ENCODE measurements around the gene TBCD.

The TBCD gene

GRCh38 chr17:82835122-82835521 lies 83.3 kb downstream of the TBCD start:
- no peak for FAIRE-seq

- no peak for FAIRE-seq
These were observed 84.1 kb downstream of the TBCD start for GRCh38 chr17:82835766-82836512.

DNA sequence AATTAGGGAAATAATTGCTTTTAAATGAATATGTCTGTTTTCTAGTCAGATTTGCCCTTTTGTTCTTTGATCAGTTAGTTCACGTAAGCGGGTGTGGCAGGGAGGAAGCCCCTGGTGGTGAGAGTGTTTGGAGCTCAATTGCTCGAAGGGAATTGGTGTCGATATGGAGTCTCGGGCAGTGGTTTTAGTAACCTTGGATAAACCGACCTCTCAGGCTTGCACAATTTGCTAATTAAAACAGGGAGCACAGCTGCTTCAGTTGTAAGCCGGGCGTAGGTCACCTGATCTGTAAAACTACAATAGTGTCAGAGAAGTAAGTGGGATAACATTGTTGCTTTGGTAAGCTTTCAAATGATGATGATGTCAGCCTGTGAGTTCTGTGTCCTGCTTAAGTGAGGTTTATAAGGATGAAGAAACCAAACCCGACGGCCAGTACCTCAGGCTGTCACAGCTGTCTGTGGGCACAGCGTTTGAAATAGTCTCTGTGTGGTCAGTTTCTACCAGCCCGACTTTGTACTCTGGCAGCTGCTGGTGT lies 85.0 kb downstream of the TBCD start:
- FAIRE-seq: no peak

DNA sequence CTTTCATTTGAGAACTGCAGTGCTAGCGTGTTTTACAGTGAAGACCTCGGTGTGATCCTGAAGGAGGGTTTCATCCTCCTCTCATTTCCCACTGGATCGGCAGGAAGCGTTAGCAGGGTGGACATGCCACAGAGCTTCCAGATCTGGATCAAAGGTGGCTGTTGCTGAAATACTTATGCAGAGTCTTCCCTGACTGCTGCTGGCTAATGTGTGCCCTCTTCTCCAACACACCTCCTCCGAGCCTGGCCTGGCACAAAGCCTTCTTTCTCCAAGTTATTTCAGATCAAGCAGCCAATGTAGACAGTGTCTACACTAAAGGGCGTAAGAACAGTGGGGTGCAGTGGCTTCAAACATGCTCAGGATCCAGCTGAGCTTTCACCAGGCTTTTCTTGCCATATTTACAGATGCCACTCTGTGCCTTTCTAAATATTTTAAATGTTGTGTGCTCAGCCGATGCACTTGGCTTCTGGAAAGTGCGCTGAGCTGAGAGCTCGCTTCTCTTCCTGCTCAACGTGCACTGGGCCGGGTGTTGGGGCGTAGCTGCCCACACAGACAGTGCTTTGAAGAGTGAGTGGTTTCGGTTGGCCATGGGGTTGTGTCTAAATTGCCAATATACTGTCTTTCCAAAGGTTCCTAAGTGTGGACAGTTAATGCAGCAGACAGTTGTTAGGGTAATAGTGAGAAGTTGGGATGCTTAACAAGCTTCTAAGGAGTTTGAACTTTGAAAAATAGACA lies 85.9 kb downstream of the TBCD start:
- FAIRE-seq: no peak

DNA sequence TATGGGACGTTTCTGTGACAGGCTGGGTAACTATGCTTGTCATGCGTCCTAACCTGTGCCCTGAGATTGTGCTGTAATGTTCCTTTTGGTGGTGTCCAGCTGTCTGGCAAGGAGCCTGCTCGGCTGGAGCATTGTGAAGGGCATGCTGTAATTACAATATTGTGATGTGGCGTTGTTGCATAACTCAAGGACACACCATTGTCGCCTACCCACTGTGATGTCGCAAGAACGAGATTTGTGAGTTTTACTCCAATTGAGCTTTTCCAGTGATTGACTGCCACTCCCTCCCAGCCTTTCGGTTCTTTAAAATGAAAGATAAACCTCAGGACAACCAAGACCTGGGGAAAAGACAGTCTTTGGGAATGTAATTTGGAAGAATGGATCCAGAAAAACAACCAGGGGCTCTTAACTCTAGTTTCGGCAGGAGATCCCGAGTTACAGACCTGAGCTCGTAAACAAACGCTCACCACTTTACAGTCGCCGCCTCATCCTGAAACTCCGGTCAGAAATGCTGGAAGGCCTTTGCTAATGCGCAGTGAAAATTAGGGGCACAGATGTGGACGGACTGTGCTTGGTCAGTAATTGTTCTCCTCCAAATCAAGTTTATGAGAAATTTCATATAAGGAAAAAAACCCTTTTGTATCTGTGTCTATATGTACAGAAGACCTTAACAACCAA lies 86.7 kb downstream of the TBCD start:
- no peak for FAIRE-seq

- no peak for FAIRE-seq
These were observed 87.9 kb downstream of the TBCD start, which contains the start of gene ZNF750 for GRCh38 chr17:82839617-82840292. TSS of gene ZNF750 (minus strand) at chr17:82840022. CDS start at chr17:82832454, 7,568 bp downstream.

DNA sequence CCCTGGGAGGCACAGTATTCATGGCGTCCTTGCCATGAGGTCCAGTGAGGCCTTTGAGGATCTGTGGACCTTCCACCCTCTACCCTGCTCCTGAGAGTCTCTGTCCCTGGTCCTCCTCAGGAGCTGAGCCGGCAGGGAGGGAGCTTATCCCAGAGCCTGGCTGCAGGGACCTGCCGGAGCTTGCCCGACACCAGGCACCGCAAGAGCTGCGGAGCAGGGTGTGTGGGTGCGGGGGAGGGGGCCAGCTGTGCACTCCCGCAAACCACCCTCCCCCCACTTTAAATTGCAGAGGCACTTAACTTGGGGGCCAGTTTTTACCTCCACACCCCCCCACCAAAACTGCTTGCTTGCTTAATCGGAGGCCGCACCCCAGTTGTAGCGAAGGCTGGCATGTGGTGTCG lies 88.6 kb downstream of the TBCD start:
- no peak for FAIRE-seq

DNA sequence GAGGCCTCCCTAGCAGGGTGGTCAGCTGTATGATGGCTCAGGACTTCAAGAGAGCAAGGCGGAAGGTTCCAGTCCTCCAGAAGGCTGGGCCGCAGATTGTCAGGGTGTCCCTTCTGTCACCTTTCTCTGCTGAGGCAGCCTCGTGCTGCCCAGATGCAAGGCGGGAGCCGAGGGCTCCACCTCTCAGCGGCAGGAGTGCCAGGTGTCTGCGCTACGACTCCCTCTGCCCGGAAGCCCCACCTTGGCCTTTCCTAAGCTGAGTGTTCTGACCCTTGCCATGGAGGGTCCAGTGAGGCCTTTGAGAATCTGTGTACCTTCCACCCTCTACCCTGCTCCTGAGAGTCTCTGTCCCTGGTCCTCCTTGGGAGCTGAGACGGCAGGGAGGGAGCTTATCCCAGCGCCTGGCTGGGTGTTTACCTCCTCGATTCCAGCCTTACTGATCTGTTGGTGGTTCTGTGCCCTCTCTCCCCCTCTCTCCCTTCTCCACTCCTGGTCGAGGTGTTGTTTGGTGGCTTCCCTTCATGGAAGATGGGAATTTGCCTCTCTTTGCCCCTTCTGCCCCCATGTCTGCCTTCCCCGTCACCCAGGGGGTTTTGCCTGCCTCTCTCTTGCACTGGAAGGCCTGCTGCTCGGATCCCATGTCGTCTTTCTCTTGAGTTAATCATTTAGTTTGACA lies 90.2 kb downstream of the TBCD start:
- FAIRE-seq: no peak

DNA sequence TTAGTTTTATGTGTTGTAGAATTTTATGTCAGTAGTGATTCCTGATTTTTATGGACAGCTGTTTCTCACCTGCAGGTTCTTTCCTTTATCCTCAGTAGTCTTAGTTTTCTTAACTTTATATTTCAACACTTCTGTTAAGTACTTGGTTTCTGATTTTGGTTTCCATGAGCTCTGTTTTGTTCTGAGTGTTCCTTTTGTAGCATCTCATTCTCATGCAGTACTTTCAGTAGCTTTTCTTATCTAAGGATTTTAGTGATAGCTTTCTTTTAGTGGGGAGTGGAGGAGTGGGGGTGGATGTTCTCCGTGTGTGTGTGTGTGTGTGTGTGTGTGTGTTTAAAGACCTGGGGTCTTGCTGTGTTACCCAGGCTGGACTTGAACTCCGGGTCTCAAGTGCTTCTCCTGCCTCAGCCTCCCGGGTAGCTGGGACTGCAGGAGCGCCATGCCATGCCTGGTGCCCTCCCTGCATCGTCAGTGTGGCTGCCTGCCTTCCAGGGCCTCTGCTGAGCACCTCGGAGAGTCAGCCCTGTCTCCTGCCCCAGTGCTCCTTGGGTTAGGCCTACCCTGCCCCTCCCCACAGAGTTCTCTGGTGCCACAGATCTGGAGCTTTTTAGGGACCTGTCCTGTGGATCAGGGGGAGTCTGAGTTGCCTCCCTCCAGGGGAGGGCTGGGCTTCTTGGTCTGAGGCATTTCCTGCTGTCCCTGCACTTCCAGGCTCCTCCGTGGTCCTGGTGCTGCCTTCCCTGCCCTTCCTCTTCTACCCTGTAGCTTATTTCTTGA lies 92.2 kb downstream of the TBCD start:
- no peak for FAIRE-seq

DNA sequence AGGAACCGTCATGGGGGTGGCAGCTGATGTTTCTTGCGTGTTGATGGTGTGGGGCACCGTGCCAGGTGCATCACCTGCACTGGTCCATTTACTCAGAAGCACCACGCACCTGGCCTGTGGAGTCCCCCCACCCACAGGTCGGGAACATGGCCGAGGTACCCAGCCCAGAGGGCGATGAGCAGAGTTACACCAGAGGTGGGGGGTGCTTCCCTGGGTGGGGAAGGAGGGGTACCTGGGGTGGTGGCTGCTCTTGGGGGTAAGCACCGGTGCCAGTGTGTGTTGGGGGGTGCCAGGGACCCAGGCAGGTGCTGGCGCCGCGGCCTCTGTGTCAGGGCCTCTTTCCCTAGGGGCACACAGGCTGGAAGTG lies 92.9 kb downstream of the TBCD start:
- FAIRE-seq: no peak

GRCh38 chr17:82845163-82845807 lies 93.4 kb downstream of the TBCD start:
- FAIRE-seq: no peak

DNA sequence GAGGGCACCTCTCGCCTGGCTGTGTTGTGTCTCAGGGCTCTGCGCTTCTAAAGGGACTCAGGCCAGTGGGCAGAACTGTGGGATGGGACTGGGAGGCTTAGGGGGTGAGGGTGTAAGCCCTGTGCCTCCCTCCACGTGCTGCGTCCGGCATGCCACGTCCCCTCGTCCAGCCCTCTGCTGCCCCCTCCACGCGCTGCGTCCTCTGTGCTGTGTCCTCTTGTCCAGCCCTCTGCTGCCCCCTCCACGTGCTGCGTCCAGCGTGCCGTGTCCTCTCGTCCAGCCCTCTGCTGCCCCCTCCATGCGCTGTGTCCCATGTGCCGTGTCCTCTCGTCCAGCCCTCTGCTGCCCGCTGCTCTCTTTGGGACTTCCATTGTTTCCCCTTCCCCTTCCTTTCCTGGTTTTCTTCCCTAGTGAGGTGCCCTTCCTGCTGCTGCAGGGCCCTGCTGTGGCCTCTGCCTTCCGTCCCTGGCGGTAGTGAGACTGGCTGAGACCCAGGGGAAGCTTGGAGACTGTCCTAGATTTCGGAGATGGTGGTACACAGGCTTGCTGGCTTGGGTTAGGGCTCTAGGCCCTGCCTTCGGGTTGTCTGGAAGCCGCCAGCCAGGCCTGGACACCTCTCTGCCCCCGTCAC lies 94.3 kb downstream of the TBCD start:
- no peak for FAIRE-seq

DNA sequence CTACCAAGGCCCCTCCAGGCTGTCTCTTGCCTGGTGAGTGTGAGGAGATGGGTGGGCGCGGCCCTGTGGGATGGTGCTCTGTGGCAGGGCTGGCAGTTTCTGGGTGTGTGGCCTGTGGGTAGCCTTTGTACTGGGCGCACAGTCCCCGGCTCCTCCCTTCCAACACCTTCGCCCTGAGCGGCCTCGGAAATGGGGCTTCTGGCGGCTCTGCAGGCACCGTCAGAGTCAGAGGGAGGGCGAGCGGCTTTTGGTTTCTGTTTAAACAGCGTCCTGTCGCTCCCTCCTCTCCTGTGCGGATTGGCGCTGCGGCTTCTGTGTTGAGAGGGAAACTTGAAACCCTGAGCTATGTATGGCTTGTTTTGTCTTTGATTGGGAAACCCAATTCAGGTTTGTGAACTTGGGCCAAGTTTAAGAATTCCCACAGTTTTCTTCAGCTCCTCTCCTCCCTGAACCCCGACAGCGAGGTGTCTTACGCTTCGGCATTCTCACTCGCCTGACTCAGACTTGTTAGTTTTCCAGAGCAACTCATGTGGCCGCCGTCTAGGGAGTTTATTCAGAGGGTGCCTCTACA lies 96.2 kb downstream of the TBCD start:
- no peak for FAIRE-seq

GRCh38 chr17:82849076-82849945 lies 97.4 kb downstream of the TBCD start:
- no peak for FAIRE-seq

DNA sequence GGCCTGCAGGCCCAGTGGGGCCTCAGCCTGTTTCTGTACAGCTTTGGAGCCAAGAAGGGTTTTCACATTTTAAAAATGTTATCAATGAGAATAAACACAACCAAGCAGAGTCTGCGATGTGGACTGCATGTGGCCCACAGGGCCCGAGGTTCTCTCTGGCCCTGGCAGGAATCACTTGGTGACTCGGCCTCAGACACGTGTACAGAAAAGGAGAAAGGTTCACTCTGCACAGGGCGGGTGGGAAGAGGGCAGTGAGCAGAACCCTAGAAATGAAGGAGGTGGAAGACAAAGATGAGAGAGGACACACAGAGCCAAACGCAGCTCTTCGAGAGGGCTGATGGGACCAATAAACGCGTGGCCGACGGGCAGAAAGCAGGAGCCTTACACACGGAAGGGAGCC lies 99.5 kb downstream of the TBCD start:
- FAIRE-seq: no peak

GRCh38 chr17:82854226-82854625 lies 102.4 kb downstream of the TBCD start:
- FAIRE-seq: no peak

GRCh38 chr17:82856361-82856760 lies 104.5 kb downstream of the TBCD start:
- no peak for FAIRE-seq

DNA sequence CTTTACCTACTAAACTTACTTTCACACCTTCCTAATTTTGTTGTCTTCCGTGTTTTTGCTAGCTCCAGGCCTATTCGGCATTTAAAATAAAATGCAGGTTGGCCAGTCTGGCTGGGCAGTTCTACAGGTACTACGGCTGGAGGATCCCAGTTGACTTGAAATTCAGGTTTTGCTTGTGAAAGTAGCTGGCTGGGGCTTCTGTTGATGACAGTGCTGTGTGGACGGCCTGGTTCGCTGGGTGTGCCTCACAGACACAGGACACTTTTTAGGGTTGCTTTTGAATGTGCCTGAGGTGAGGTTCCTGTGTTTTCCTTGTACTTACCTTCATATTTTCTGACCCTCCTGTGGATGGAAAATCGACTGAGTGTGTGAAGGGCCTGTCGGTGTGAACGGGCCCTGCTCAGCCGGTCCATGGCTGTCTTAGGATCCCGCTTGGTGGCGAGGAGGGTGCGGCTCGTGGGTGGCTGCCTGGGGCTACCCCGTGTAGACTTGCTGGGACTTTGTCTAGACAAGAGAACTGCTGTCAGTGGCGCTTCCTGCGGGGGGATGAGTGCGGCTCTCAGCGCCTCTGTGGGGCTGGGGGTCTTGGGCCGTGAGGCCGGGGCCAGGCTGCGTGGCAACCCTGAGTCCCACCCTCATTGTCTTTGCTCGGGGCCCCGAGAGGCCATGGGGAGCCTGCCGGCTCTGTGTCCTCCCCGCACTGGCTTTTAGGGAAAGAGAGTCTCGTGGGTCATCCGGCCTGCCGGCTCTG lies 106.7 kb downstream of the TBCD start:
- FAIRE-seq: no peak

All from endometrium (tissue), 2 donors.